Fibroblast of mammary gland (primary cell): ENCODE data around the gene ADNP.

Source experiments
- DNase-seq: peaks from one replicate; pipeline ENCODE4 v3.0.0-alpha.2; 2010; ENCODE audit warnings: low read depth
- H3K4me3 ChIP-seq: 2 replicates; pipeline ENCODE4 v1.5.1; 2011; ENCODE audit warnings: low read depth, mild to moderate bottlenecking, low read length, moderate library complexity; ENCODE audit not compliant: control insufficient read depth
- TF ChIP-seq, protein P1 (sequence below): conservative IDR thresholded peaks from 2 replicates; pipeline ENCODE4 v1.5.1; 2011; ENCODE audit warnings: low read depth, low read length, inconsistent platforms; ENCODE audit not compliant: control insufficient read depth, insufficient read depth

ADNP gene

DNA sequence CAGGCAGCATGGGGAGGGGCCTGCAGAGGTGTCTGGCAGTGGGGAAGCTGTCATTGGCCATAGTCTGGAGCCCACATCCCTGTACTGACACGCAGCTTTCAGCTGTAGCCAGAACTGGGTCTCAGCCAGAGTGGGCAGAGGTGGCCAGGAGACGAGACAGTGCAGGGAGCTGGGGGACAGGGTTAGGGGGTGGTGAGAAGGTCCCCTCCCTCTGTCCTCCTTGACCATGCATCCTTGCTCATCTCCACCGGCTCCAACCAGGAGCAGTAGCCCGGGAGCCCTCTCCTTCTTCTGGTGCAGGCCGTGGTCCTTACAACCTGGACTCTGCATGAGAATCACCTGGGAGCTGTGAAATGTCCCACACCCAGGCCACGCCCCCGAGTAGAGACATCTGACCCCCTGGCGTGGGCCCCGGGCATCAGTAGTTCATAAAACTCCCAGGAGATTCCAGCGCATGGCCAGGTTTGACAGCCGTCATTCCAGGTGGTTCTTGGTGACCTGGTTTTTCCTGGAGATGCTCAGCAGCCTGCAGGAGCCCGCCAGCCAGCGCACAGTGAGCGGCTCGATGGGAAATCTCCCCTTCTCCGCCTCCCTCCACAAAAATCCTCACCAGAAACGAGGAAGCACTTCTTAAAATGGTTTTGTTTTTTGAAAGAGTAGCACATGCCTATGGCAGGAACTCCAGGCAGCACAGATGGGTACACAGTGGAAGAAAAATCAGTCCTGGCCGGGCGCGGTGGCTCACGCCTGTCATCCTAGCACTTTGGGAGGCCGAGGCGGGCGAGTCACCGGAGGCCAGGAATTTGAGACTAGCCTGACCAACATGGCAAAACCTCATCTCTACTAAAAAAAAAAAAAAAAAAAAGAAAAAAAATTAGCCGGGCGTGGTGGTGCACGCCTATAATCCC is 56.2 kb downstream of the ADNP start:
- no peak overlapping the region for H3K4me3 ChIP-seq
- TF ChIP-seq, protein P1, sequence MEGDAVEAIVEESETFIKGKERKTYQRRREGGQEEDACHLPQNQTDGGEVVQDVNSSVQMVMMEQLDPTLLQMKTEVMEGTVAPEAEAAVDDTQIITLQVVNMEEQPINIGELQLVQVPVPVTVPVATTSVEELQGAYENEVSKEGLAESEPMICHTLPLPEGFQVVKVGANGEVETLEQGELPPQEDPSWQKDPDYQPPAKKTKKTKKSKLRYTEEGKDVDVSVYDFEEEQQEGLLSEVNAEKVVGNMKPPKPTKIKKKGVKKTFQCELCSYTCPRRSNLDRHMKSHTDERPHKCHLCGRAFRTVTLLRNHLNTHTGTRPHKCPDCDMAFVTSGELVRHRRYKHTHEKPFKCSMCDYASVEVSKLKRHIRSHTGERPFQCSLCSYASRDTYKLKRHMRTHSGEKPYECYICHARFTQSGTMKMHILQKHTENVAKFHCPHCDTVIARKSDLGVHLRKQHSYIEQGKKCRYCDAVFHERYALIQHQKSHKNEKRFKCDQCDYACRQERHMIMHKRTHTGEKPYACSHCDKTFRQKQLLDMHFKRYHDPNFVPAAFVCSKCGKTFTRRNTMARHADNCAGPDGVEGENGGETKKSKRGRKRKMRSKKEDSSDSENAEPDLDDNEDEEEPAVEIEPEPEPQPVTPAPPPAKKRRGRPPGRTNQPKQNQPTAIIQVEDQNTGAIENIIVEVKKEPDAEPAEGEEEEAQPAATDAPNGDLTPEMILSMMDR = no peak
- DNase-seq = no peak

DNA sequence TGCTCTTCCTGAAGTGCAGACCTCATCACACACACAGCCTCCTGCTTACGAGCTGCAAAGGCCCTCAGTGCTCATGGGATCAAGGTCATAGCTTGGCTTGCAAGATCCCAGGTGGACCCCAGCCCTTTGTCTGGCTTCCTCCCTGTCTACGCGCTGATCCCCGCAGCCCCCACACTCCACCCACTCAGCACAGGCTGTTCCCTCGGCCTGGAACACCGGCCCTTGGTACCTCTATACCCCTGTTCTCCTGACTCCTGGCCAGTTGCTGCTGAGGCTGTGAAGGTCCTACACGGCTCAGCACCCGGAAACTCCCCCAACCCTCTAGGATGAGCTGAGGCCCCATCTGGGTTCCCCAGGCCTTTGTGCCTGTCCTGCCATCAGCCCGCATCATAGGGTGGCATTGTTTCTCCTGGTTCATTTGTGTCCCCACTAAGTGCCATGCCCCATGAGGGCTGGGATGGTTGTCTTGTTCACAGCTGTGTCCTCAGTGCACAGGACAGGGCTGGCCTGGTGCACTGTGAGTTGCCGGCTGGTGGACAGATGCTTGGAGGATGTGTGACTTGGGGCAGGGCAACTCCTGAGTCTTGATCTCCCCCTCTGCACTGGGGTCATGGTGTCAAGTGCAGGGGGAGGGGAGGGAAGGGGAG is 57.0 kb downstream of the ADNP start:
- H3K4me3 ChIP-seq = no peak overlapping the region
- TF ChIP-seq, protein P1 = no peak
- no peak for DNase-seq

DNA sequence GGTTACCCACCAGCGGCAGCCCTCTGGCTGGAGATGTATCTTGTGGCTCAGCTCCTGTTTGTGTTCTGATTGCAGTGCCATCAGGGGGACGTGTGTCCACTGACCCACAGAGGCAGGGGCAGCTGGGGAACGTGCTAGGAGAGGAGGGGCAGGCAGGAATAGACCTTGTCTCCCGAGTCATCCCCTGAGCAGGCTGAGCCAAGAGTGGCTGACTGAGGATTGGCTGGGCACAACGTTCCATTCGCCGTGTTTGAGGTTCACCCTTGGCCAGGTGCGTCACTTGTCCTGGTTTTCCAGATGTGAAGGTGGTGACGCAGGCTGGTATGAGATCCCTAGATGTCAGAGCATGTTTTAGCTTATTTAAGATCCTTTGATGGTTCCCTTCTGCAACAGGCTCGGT is 57.7 kb downstream of the ADNP start:
- no peak overlapping the region for H3K4me3 ChIP-seq
- no peak for DNase-seq
- TF ChIP-seq, protein P1 = no peak

DNA sequence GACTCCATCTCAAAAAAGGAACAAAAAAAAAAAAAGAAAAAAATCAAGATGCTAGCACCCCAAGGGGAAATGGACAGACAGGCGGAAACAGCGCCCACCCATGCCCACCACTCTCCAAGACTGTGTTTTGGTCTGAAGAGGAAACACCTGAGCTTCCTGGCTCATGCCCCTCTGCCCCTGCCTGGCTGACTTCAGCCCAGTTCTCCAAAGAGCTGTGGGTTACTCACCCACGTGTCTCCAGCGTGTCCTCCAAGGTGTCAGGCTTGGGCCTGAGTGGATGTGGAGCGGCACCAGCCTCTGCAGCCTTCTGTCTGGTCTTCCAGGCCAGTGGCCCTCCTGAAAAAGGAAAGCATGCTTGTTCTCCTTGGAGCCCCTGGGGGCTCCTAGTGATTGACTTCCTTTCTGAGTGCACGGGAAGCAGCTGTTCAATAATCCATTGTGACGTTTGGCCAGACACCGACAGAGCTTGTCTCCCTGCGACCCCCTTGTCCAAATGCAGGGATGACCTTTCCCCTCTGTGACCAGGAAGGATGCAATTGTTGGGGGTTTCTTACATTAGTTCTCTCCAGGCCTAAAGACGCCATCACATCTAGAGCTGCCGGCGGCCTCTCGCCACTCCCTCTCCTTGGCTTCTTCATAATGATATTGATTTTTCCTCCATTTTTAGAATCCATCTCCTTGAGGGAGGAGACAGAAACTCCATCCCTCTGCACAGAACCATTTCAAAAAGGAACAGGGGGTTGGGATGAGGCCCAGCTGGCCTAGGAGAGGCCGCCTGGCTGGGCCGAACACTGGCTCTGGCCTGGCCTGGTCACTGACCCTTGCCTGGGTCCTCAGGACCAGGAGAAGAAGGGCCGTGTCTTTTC is 58.4 kb downstream of the ADNP start:
- DNase-seq = no peak
- TF ChIP-seq, protein P1 = no peak
- H3K4me3 ChIP-seq = no peak overlapping the region

DNA sequence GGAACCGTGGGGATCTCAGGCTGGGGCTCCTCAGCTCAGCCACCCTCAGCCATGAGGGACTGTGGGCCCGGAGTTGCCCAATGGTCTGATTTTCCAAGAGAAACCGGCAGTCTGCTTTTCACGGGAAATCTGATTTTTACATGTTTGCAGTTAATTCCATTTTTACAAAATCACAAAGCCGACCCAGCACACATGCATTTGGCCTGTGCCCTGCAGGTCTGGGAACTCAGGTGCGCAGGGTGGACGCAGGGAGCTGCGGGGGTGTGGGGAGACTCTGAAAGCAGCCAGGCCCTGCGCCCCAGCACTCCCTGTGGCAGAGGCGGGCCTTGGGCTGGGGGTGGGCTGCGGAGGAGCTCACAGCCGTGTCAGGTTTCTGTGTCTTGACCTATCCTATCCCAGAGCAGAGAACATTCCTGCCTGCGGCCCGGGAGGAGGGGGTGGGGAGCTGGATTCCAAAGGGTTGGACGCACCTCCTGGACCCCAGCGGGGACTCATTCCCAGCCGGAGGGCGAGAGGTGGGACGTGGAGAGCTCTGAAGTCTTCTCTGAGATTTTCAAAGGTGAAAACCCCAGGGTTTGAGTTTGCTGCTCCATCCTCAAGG is 60.6 kb downstream of the ADNP start:
- TF ChIP-seq, protein P1 = no peak
- DNase-seq = no peak
- no peak overlapping the region for H3K4me3 ChIP-seq
